Measurements from ENCODE around the gene JMJD6. TPM values are rescaled to one million over a fixed set of nuclear protein-coding genes. Genes with fewer than 3 reads are reported as not detected.
A peak's percentile ranks its signal among the peaks of the same experiment; 100 is the strongest.

Gene JMJD6
- total RNA-seq, 1 donor from 2014 or later, result 15.7 TPM

- TF ChIP-seq CTCF (IDR thresholded peaks at IDR 0.05; ENCODE audit: unreplicated experiment), result no peak
- Mint-ChIP-seq H3K4me1 (peaks cover 36% of the 10 kb centered on the region), H3K36me3 (peaks cover 1% of the 10 kb centered on the region), H3K9me3 (no peaks in the 10 kb centered on the region), H3K4me3 (no peak overlapping the region), H3K27me3 (ENCODE audit: low read depth) (no peaks in the 10 kb centered on the region), H3K27ac (peak overlapping the region; percentile 78)
- no peak for DNase-seq (ENCODE audit: low spot score in 2 of 2, unreplicated experiment in 2 of 2)
Observed at GRCh38 chr17:76686538-76687297, 39.7 kb downstream of the JMJD6 start.

- H3K36me3 Mint-ChIP-seq, result peaks cover 4% of the 10 kb centered on the region
- no peak for DNase-seq (ENCODE audit: low spot score in 2 of 2, unreplicated experiment in 2 of 2)
- H3K27me3 Mint-ChIP-seq (ENCODE audit: low read depth), result no peaks in the 10 kb centered on the region
- no peak overlapping the region for H3K27ac Mint-ChIP-seq
- no peaks in the 10 kb centered on the region for H3K9me3 Mint-ChIP-seq
- TF ChIP-seq CTCF (IDR thresholded peaks at IDR 0.05; ENCODE audit: unreplicated experiment), result no peak
- H3K4me3 Mint-ChIP-seq, result no peak overlapping the region
- H3K4me1 Mint-ChIP-seq, result peaks cover 42% of the 10 kb centered on the region
Observed at GRCh38 chr17:76685846-76686245, 40.6 kb downstream of the JMJD6 start.

GRCh38 chr17:76685366-76685765 lies 41.0 kb downstream of the JMJD6 start:
- H3K4me1 Mint-ChIP-seq, result peaks cover 42% of the 10 kb centered on the region
- H3K27me3 Mint-ChIP-seq (ENCODE audit: low read depth), result no peaks in the 10 kb centered on the region
- H3K4me3 Mint-ChIP-seq, result no peak overlapping the region
- no peak for TF ChIP-seq CTCF (IDR thresholded peaks at IDR 0.05; ENCODE audit: unreplicated experiment)
- DNase-seq (ENCODE audit: low spot score in 2 of 2, unreplicated experiment in 2 of 2), result no peak
- peaks cover 4% of the 10 kb centered on the region for H3K36me3 Mint-ChIP-seq
- no peaks in the 10 kb centered on the region for H3K9me3 Mint-ChIP-seq
- H3K27ac Mint-ChIP-seq, result no peak overlapping the region

GRCh38 chr17:76684756-76685155 lies 41.6 kb downstream of the JMJD6 start:
- H3K27ac Mint-ChIP-seq, result no peak overlapping the region
- peaks cover 4% of the 10 kb centered on the region for H3K36me3 Mint-ChIP-seq
- no peaks in the 10 kb centered on the region for H3K9me3 Mint-ChIP-seq
- H3K4me1 Mint-ChIP-seq, result peaks cover 42% of the 10 kb centered on the region
- DNase-seq (ENCODE audit: low spot score in 2 of 2, unreplicated experiment in 2 of 2), result no peak
- H3K27me3 Mint-ChIP-seq (ENCODE audit: low read depth), result no peaks in the 10 kb centered on the region
- H3K4me3 Mint-ChIP-seq, result no peak overlapping the region
- TF ChIP-seq CTCF (IDR thresholded peaks at IDR 0.05; ENCODE audit: unreplicated experiment), result no peak

- Mint-ChIP-seq H3K4me3 (no peak overlapping the region), H3K27ac (no peak overlapping the region), H3K36me3 (peaks cover 4% of the 10 kb centered on the region), H3K4me1 (peaks cover 39% of the 10 kb centered on the region), H3K27me3 (ENCODE audit: low read depth) (no peaks in the 10 kb centered on the region), H3K9me3 (no peaks in the 10 kb centered on the region)
- TF ChIP-seq CTCF (IDR thresholded peaks at IDR 0.05; ENCODE audit: unreplicated experiment), result no peak
- no peak for DNase-seq (ENCODE audit: low spot score in 2 of 2, unreplicated experiment in 2 of 2)
Observed at GRCh38 chr17:76683921-76684745, 42.3 kb downstream of the JMJD6 start.

Measured in mesothelial cell of epicardium (in vitro differentiated cells).